ENCODE results near the gene TCF7L1.

Gene TCF7L1

GRCh38 chr2:85134896-85135659 lies 1.9 kb downstream of the TCF7L1 start:
- TF ChIP-seq PPARA (CRISPR knock-in tag; IDR thresholded peaks at IDR 0.05; ENCODE audit: borderline replicate concordance) = no peak
- no peak for TF ChIP-seq CREB5 (CRISPR knock-in tag; IDR thresholded peaks at IDR 0.05; ENCODE audit: low read depth)
- TF ChIP-seq OSR1 (CRISPR knock-in tag; IDR thresholded peaks at IDR 0.05) = no peak
- TF ChIP-seq SNAI2 (CRISPR knock-in tag; IDR thresholded peaks at IDR 0.05) = no peak
- TF ChIP-seq ZFP3 (CRISPR knock-in tag; IDR thresholded peaks at IDR 0.05) = no peak
- no peak for TF ChIP-seq POU6F1 (CRISPR knock-in tag; IDR thresholded peaks at IDR 0.05; ENCODE audit: borderline replicate concordance, low read depth)
- TF ChIP-seq ESRRG (CRISPR knock-in tag; IDR thresholded peaks at IDR 0.05) = no peak
- TF ChIP-seq ISL1 (CRISPR knock-in tag; IDR thresholded peaks at IDR 0.05) = no peak
- no peak for TF ChIP-seq BACH2 (CRISPR knock-in tag; IDR thresholded peaks at IDR 0.05; ENCODE audit: borderline replicate concordance)
- TF ChIP-seq ARNTL (CRISPR knock-in tag; IDR thresholded peaks at IDR 0.05; ENCODE audit: borderline replicate concordance, low read depth) = no peak
- no peak for TF ChIP-seq PATZ1 (CRISPR knock-in tag; IDR thresholded peaks at IDR 0.05; ENCODE audit: borderline replicate concordance)
- TF ChIP-seq ZNF70 (CRISPR knock-in tag; IDR thresholded peaks at IDR 0.05) = no peak
- TF ChIP-seq TCF4 (CRISPR knock-in tag; IDR thresholded peaks at IDR 0.05; ENCODE audit: borderline replicate concordance) = no peak
- no peak for TF ChIP-seq TSHZ2 (CRISPR knock-in tag; IDR thresholded peaks at IDR 0.05)
- no peak for ATAC-seq

- TF ChIP-seq ZFP30 (CRISPR knock-in tag; IDR thresholded peaks at IDR 0.05) = no peak
- no peak for TF ChIP-seq OSR1 (CRISPR knock-in tag; IDR thresholded peaks at IDR 0.05)
- no peak for TF ChIP-seq TOX (CRISPR knock-in tag; IDR thresholded peaks at IDR 0.05; ENCODE audit: borderline replicate concordance)
- no peak for TF ChIP-seq ISL1 (CRISPR knock-in tag; IDR thresholded peaks at IDR 0.05)
- no peak for TF ChIP-seq GLIS3 (CRISPR knock-in tag; IDR thresholded peaks at IDR 0.05)
- no peak for TF ChIP-seq POU6F1 (CRISPR knock-in tag; IDR thresholded peaks at IDR 0.05; ENCODE audit: borderline replicate concordance, low read depth)
- TF ChIP-seq PATZ1 (CRISPR knock-in tag; IDR thresholded peaks at IDR 0.05; ENCODE audit: borderline replicate concordance) = no peak
- TF ChIP-seq CSDC2 (CRISPR knock-in tag; IDR thresholded peaks at IDR 0.05) = no peak
- TF ChIP-seq PPARA (CRISPR knock-in tag; IDR thresholded peaks at IDR 0.05; ENCODE audit: borderline replicate concordance) = no peak
- TF ChIP-seq TCF4 (CRISPR knock-in tag; IDR thresholded peaks at IDR 0.05; ENCODE audit: borderline replicate concordance) = no peak
- TF ChIP-seq ARNTL (CRISPR knock-in tag; IDR thresholded peaks at IDR 0.05; ENCODE audit: borderline replicate concordance, low read depth) = no peak
- no peak for TF ChIP-seq ZC3H10 (CRISPR knock-in tag; IDR thresholded peaks at IDR 0.05)
- ATAC-seq = no peak
These were observed 2.4 kb downstream of the TCF7L1 start for GRCh38 chr2:85135660-85135914.

Measured in SK-N-SH treated with all-trans-retinoic acid at 6 μM for 48 hours (cell line).